GM12874 (cell line): ENCODE measurements around the gene ZNF763.

Experiments
- CTCF ChIP-seq: IDR thresholded peaks from 2 replicates; pipeline ENCODE4 v1.5.1; 2011; ENCODE audit warnings: low read depth, mild to moderate bottlenecking, control low read depth, low read length, moderate library complexity; ENCODE audit not compliant: insufficient read depth

The ZNF763 gene

GRCh38 chr19:11984986-11985385 lies 20.1 kb downstream of the ZNF763 start:
- TF ChIP-seq CTCF = peak; percentile 12; the same call in 1 of the 2 replicates

GRCh38 chr19:11986754-11987153 lies 21.9 kb downstream of the ZNF763 start:
- TF ChIP-seq CTCF = no peak

- TF ChIP-seq CTCF = no peak
Observed at GRCh38 chr19:11987405-11988281, 22.8 kb downstream of the ZNF763 start.

GRCh38 chr19:11989112-11989456 lies 24.2 kb downstream of the ZNF763 start:
- no peak for TF ChIP-seq CTCF

- no peak for TF ChIP-seq CTCF
Observed at GRCh38 chr19:11995174-11995573, 30.3 kb downstream of the ZNF763 start.

- TF ChIP-seq CTCF = no peak
Observed at GRCh38 chr19:12000152-12000981, 35.5 kb downstream of the ZNF763 start.

GRCh38 chr19:12015015-12015752 lies 50.3 kb downstream of the ZNF763 start:
- no peak for TF ChIP-seq CTCF
